ENCODE data around the gene VAT1L.

VAT1L gene

DNA sequence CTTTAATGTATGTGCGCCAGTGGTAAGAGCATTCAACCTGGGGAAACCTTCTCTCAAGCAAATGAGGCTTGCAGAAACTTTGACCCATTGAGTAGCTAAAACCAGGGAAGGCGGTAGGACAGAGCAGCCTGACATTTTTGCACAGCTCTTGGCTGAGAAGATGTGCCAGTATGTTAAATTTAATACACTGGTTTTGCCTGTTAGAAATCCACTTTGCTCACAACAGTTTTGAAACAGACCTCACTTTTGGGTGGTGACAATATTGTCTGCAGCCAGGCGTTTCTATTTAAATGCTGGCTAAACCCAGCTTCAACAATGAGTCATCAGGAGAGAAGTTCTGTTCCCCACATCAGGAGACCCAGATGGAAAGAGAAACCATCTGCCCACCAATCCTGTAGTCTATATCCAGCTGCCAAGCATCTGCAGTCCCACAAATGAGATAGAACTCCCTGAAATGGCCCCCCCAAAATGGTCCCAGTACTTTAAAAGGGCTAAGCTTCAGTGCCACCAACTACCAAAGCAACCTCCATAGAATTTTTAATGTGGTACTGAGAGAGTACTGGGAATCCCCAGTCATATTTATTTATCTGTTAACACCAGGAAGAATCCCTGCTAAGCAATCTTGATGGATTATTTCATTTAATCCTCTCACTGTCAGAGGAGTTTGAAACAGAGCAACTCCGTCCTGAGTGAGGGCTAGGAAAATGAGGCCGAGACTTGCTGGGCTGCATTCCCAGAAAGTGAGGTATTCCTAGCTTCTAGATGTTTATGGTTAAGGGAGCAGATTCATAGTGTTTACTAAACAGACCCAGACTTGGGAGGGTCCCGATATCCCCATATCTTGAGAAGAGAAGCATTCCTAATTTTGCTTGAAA lies 205.0 kb downstream of the VAT1L start:
- DNase-seq (ENCODE audit: low spot score): no peak

DNA sequence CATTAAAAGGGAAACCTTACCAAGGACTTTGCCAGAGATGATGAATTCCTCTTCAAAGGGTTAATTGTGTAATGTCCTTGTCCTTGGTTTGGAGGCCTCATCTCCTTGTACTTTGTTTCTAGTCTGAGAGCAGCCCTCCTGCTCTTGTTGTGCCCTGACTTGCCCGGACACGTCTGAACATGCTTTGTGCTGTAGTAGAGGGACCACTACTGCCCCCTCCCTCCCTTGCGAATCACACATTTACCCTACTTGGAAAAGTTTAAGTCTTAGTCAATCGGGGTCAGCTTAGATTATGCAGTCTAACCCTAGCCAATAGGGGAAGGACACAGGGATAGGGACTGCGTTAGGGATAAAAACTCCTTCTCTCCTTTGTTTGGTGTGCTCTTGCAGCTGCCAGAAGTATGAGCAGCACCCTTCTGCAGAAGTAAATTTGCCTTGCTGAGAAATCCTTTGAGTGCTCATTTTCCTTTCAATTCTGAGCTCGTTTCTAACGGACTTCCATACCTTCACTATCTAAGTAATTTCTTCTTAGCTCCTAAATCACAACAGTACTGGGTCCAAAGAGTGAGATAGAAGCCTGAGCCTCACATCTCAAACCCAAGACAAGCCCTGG lies 207.6 kb downstream of the VAT1L start:
- no peak for DNase-seq (ENCODE audit: low spot score)

DNA sequence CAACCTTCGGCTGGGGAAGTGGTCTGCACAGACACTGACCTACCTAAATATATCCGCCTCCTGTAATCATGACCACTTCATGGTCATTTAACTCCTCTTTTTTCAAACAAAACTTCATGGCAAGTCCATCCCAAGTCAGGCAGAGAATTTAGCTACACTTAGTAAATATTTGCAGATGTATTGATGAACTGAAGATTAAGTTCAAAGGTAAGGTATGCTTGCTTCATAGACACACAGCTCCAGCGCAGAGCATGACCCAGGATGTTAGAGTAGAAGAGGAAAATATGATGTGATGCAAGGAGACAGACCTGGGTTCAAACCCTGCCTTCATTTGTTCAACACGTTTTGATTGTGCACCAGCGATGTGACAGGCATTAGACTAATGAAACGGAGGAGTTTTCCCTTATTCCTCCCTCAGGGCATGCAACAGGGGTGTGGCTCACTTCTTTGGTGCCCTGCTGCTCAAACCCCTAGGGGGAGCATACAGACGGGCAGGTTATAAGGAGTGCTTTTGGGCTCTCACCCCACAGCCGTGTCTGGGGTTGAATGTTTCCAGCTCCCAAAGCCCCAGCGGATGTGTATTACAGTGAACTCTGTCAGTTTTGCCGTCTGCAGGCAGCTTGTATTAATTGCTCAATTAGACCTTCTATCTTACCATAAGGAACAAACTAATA lies 210.1 kb downstream of the VAT1L start:
- DNase-seq (ENCODE audit: low spot score): no peak

DNA sequence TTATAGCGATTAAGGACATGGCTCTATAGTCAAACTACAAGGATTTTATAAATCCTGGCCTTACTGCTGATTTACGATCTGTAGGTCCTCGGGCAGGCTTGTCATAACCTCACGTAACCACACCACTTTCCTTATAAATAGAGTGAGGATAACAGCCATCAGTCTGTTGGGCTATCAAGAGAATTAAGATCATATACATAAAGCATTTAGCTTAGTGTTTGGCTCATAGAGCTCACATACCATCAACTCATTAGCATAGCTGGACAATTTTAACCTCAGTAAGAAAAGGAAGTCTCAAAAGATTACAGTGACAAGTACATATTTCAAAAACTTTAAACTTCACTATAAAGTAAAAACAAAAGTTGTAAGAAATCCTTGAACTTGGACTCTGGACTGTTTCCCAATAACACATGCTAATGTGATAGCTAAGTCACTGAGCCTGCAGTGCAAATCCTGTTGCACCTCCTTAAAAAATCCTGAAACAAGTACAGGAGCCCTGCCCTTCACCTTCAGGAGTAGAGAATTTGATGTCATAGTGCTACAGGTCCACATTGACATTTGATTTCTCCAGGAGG lies 213.2 kb downstream of the VAT1L start:
- no peak for DNase-seq (ENCODE audit: low spot score)

DNA sequence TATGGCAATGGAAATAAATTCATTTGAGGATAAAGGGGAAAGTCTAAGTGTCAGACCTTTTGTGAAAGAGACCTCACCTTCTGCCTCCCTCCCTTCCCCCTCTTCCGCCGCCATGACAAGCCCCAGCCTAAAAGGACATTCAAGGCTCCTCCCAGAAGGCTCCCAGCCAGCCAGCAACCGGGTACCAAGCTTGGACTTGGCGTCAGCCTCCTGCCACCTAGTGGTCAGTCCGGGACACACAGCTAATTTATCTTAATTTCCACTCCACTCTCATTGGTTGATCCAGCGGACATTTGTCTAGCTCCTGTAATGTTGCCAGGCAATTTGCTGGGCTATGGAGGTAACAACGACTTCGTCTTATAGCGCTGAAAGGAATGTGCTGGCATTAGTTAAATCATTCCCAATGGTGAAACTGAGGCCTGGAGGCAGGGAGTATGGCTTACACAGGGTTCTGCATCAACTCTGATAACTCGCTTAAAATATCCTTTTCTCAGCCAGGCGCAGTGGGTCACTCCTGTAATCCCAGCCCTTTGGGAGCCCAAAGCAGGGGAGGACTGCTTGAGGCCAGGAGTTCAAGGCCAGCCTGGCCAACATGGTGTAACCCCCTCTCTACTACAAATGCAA lies 214.7 kb downstream of the VAT1L start:
- DNase-seq (ENCODE audit: low spot score): peak; percentile 59

DNA sequence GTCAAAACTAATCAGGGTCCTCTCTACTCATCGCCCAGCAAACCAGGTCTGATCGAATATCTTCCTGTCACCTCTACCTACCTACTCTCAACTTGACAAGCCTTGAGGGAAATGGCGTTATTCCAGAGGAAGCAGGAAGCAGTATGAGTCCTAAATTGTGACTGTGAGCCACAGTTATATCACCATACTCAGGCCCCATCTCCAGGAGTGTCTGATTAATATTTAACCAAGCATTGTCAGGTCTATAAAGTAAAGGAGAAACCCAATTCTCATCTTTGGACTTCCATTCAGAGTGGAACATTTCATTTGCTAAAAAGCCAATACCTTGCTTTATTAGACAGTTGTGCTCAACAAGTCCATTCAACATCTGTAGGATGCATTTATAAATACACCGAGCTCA lies 216.2 kb downstream of the VAT1L start:
- no peak for DNase-seq (ENCODE audit: low spot score)

DNA sequence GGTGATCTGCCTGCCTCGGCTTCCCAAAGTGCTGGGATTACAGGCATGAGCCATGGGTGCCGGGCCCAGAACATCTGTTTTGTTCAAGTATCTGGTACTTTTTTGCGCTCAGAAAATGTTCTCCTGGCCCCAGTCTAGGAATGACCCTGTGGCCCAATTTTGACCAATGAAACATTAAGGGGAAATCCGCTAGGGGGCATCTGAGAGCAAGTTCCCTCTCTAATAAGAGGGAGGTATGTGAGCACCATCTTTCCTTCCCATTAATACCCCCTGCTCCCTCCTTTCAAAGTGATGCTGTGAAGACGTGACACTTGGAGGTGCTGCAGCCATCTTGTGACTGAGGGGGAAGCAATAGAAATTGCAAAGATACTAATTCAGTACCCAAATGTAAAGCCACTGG lies 217.5 kb downstream of the VAT1L start:
- no peak for DNase-seq (ENCODE audit: low spot score)

DNA sequence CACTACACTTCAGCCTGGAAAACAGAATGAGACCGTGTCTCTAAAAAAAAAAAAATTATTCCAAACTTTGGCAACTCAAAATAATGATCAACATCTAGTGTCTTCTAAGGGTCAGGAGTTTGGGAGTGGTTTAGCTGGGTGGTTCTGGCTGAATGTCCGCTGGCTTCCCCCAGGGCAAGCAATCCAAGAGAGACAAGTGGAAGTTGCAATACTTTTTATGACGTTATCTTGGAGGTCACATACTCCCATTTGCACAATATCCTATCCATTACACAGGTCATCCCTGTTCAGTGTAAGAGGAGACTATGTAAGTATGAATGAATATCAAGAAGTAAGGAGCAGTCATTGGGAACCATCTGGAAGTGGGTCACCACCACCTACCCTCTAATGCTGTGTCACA lies 218.8 kb downstream of the VAT1L start:
- no peak for DNase-seq (ENCODE audit: low spot score)

DNA sequence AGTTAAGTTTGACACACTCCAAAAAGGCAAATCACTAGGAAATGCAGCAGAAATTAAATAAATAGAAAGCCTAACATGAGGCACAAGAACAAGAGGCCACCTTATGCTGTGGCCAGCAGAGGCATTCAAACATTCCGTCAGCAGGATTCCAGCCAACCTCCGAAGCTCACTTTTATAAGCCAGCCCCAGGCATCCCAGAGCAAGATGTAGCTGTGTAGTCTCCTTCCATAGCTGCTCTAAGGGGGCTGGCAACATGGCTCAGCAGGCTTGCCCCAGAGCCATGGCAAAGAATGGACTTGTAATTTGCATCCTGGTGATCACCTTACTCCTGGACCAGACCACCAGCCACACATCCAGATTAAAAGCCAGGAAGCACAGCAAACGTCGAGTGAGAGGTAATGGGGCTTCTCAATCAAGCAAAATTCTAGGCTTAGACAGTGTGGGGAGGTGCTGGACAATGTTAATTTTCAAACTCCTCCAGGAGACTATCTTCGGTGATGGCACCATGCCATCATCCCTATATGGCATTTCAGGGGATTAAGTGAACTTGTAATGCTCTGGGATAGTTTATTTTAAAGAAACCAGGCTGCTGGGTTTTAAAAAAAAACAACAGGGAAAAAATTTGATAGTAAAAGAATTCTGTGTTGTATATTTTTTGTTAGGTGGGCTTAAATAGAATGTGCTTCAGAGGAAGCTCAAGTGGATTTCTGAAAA lies 234.1 kb downstream of the VAT1L start, which contains the start of gene CLEC3A:
TSS of gene CLEC3A (plus strand) at position 202 of the 714 bp plus-strand sequence. CDS start at position 281, 79 bp downstream.
- DNase-seq (ENCODE audit: low spot score): no peak

DNA sequence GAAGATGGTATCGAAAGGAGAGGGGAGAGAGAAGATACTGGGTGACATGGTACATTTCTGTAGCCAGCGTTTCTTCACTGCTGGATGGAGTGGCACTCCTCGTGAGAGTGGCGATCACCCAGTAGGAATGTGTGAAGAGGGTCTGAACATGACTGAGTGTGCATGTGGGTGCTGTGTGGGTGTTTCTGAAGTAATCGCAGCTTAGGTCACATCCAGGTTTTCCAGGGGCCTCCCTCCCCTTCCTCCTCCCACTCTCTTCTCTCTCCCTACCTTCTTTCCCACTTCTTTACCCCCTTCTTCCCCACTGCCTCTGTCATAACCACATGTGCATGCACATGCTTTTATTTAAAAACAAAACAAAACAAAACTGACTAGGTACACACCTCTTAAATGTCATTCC lies 235.8 kb downstream of the VAT1L start:
- no peak for DNase-seq (ENCODE audit: low spot score)

DNA sequence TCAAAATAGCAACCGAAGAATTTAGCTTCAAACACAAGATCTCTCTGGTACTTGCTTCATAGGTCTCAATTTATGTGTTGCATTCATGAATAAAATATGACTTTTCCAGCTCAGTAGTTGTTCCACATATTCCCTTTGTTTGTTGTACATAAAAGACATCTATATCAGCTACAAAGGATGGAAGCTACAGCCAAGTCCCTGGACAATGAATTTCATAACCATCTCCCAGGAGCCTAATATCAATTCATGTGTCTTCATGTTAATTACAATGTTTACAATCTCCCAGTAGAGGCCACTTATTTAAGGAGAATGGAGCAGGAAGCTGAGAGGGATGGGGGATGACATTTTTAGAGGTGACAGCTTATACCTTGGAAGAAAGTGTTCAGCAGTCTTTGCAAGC lies 237.3 kb downstream of the VAT1L start:
- DNase-seq (ENCODE audit: low spot score): no peak

DNA sequence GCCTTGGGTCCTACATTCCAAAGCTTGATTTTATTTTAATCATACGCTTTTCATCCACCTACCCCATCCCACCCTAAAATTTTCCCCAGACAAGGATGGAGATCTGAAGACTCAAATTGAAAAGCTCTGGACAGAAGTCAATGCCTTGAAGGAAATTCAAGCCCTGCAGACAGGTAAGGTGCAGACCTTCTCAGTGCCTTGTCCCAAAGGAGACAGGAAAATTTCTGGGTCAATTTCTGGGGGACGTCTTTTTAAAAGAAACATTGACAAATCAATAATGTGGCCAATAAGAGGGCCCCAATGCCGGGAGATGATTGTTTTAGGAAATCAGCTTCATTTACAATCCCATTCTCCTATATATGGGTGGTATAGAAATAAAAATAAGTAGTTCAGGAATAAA lies 239.7 kb downstream of the VAT1L start:
- no peak for DNase-seq (ENCODE audit: low spot score)

All from CD4-positive, alpha-beta T cell treated with Interleukin-15 for 4 hours (primary cell).